Measurements from ENCODE around the gene VENTX. TPM values are rescaled to one million over a fixed set of nuclear protein-coding genes. Genes with fewer than 3 reads are reported as not detected.
A peak's percentile ranks its signal among the peaks of the same experiment; 100 is the strongest.

Gene VENTX
- total RNA-seq, 1 experiment from 2014 or later = not detected

GRCh38 chr10:133249975-133250754 is 12.5 kb downstream of the VENTX start:
- TF ChIP-seq CTCF (IDR thresholded peaks at IDR 0.05; ENCODE audit: unreplicated experiment) = no peak
- no TSS peak for BruUV-seq (replicated peaks)
- Mint-ChIP-seq H3K4me1 (ENCODE audit: low read depth, unreplicated experiment) (peaks cover 9% of the 10 kb centered on the region), H3K27ac (ENCODE audit: unreplicated experiment) (peak overlapping the region; percentile 0), H3K9me3 (ENCODE audit: low read depth, unreplicated experiment) (no peaks in the 10 kb centered on the region), H3K36me3 (ENCODE audit: insufficient read depth, unreplicated experiment) (no peaks in the 10 kb centered on the region), H3K4me3 (ENCODE audit: low read depth, unreplicated experiment) (no peak overlapping the region), H3K27me3 (ENCODE audit: unreplicated experiment) (peaks cover 47% of the 10 kb centered on the region)
- no peak for DNase-seq
- intact Hi-C loops (cut with micrococcal nuclease; ENCODE audit: unreplicated experiment) = no loop called here
- CTCF ChIA-PET = no interaction called here

- H3K36me3 Mint-ChIP-seq (ENCODE audit: insufficient read depth, unreplicated experiment) = no peaks in the 10 kb centered on the region
- peaks cover 47% of the 10 kb centered on the region for H3K27me3 Mint-ChIP-seq (ENCODE audit: unreplicated experiment)
- no peaks in the 10 kb centered on the region for H3K9me3 Mint-ChIP-seq (ENCODE audit: low read depth, unreplicated experiment)
- no peak for DNase-seq
- CTCF ChIA-PET = no interaction called here
- intact Hi-C loops (cut with micrococcal nuclease; ENCODE audit: unreplicated experiment) = no loop called here
- peaks cover 9% of the 10 kb centered on the region for H3K4me1 Mint-ChIP-seq (ENCODE audit: low read depth, unreplicated experiment)
- H3K4me3 Mint-ChIP-seq (ENCODE audit: low read depth, unreplicated experiment) = no peak overlapping the region
- no peak for TF ChIP-seq CTCF (IDR thresholded peaks at IDR 0.05; ENCODE audit: unreplicated experiment)
- no peak overlapping the region for H3K27ac Mint-ChIP-seq (ENCODE audit: unreplicated experiment)
- no TSS peak for BruUV-seq (replicated peaks)
These were observed 13.9 kb downstream of the VENTX start for GRCh38 chr10:133251388-133252222.

- peaks cover 9% of the 10 kb centered on the region for H3K4me1 Mint-ChIP-seq (ENCODE audit: low read depth, unreplicated experiment)
- no peak overlapping the region for H3K27ac Mint-ChIP-seq (ENCODE audit: unreplicated experiment)
- peaks cover 47% of the 10 kb centered on the region for H3K27me3 Mint-ChIP-seq (ENCODE audit: unreplicated experiment)
- CTCF ChIA-PET = no interaction called here
- intact Hi-C loops (cut with micrococcal nuclease; ENCODE audit: unreplicated experiment) = no loop called here
- no peak for TF ChIP-seq CTCF (IDR thresholded peaks at IDR 0.05; ENCODE audit: unreplicated experiment)
- no peak overlapping the region for H3K4me3 Mint-ChIP-seq (ENCODE audit: low read depth, unreplicated experiment)
- H3K9me3 Mint-ChIP-seq (ENCODE audit: low read depth, unreplicated experiment) = no peaks in the 10 kb centered on the region
- BruUV-seq (replicated peaks) = no TSS peak
- DNase-seq = no peak
- no peaks in the 10 kb centered on the region for H3K36me3 Mint-ChIP-seq (ENCODE audit: insufficient read depth, unreplicated experiment)
These were observed 14.5 kb downstream of the VENTX start for GRCh38 chr10:133252223-133252552.

GRCh38 chr10:133253361-133253955 is 15.8 kb downstream of the VENTX start:
- H3K36me3 Mint-ChIP-seq (ENCODE audit: insufficient read depth, unreplicated experiment) = peaks cover 5% of the 10 kb centered on the region
- intact Hi-C loops (cut with micrococcal nuclease; ENCODE audit: unreplicated experiment) = no loop called here
- no peak overlapping the region for H3K27ac Mint-ChIP-seq (ENCODE audit: unreplicated experiment)
- BruUV-seq (replicated peaks) = no TSS peak
- no peak for DNase-seq
- peaks cover 9% of the 10 kb centered on the region for H3K4me1 Mint-ChIP-seq (ENCODE audit: low read depth, unreplicated experiment)
- no peak overlapping the region for H3K4me3 Mint-ChIP-seq (ENCODE audit: low read depth, unreplicated experiment)
- CTCF ChIA-PET = no interaction called here
- no peak for TF ChIP-seq CTCF (IDR thresholded peaks at IDR 0.05; ENCODE audit: unreplicated experiment)
- peaks cover 45% of the 10 kb centered on the region for H3K27me3 Mint-ChIP-seq (ENCODE audit: unreplicated experiment)
- H3K9me3 Mint-ChIP-seq (ENCODE audit: low read depth, unreplicated experiment) = no peaks in the 10 kb centered on the region

All from Calu3 (cell line).